Activated CD8-positive, alpha-beta T cell treated with anti-CD3 and anti-CD28 coated beads for 36 hours (primary cell): ENCODE data around the gene PLCB4. TPM values are rescaled to one million over a fixed set of nuclear protein-coding genes. Genes with fewer than 3 reads are reported as not detected.

ENCODE experiments used
- ATAC-seq: fragments of 200-7000 bp; cut with Tn5 transposase; one replicate; pipeline ENCODE4 v1.10.0; 2021; ENCODE audit warnings: mild to moderate bottlenecking, moderate library complexity
- CTCF ChIA-PET: fragments of 350-600 bp; sonication (Branson Sonifier 250); formaldehyde crosslinking; loops from one replicate; lab custom pipeline; 2021; ENCODE audit warnings: antibody characterized with exemption; lab: Charles Lee
- POLR2A ChIA-PET: fragments of 350-600 bp; sonication (Branson Sonifier 250); formaldehyde crosslinking; loops from one replicate; lab custom pipeline; 2021; ENCODE audit warnings: antibody characterized with exemption; lab: Charles Lee
- DNase-seq: peaks from one replicate; pipeline ENCODE4 v3.0.0-alpha.2; 2020
- H3K27ac Mint-ChIP-seq: one replicate; pipeline ENCODE4 v1.8.0; 2021; ENCODE audit warnings: mild to moderate bottlenecking, mixed read lengths
- H3K27me3 Mint-ChIP-seq: one replicate; pipeline ENCODE4 v1.8.0; 2021; ENCODE audit warnings: mixed read lengths
- H3K36me3 Mint-ChIP-seq: one replicate; pipeline ENCODE4 v1.8.0; 2021; ENCODE audit warnings: low read depth, mixed read lengths
- H3K4me1 Mint-ChIP-seq: one replicate; pipeline ENCODE4 v1.8.0; 2021; ENCODE audit warnings: low read depth, mixed read lengths
- H3K4me3 Mint-ChIP-seq: one replicate; pipeline ENCODE4 v1.8.0; 2021; ENCODE audit warnings: mild to moderate bottlenecking, moderate library complexity, mixed read lengths
- H3K9me3 Mint-ChIP-seq: one replicate; pipeline ENCODE4 v1.8.0; 2021; ENCODE audit warnings: mixed read lengths
- intact Hi-C: fragments of 100-400 bp; cut with micrococcal nuclease; formaldehyde crosslinking; loops from one replicate; pipeline ENCODE4 v1.10.0; 2022
- total RNA-seq, 2 experiments: library from RNA; stranded (reverse); gene quantifications; one replicate each; pipeline ENCODE4 v1.2.3, GENCODE V29; 2021
- TF ChIP-seq, protein P1 (sequence below): fragments of 200-600 bp; IDR thresholded peaks from one replicate; pipeline ENCODE4 v1.8.0; 2022; ENCODE audit warnings: antibody characterized with exemption, mild to moderate bottlenecking

The PLCB4 gene
- total RNA-seq, 2 experiments from 2014 or later: not detected

DNA sequence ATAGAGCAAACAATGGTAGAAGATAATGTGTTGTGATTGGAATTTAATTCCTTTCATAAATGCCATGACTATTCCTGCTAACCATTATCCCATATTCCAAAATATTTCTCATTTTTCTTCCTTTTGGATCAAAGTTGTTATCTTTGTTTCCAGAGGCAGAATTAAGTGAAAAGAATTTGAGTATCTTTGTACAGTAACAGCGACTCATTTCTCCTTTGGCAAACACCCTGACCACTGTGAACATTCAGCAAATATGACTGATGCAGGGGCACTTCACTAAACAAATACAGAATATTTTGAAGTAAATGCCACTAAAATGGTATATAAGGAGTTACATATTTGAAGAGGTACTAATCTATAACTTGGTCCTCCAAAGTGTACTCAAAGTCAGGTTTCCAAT, 340.5 kb downstream of the PLCB4 start:
- no peaks in the 10 kb centered on the region for H3K27me3 Mint-ChIP-seq
- intact Hi-C loops: loop anchor here (10.0 kb wide), 1 partner anchor 505 kb away; no protein-coding TSS in a partner anchor

DNA sequence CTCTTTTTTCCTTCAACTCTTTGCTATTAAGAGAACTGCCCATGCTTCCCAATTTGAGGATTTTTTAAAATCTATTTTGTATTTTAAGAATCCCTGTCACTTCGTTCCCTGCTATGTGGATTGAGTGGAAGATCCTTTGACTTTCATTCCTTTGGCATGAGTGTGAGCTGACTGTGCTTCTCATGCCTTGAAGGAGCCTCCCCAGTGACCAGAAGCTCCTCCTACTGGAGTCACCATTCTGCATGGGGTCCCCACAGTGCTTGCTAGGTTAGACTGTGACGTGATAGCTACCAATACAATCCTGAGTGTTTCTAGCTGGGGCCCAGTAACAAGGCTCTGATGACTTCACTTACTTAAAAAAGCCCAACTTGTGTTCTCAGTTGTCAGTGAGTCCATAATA, 341.1 kb downstream of the PLCB4 start:
- DNase-seq: no peak
- intact Hi-C loops: loop anchor here (10.0 kb wide), 1 partner anchor 505 kb away; no protein-coding TSS in a partner anchor
- Mint-ChIP-seq H3K9me3 (no peaks in the 10 kb centered on the region), H3K36me3 (no peaks in the 10 kb centered on the region), H3K4me1 (no peaks in the 10 kb centered on the region), H3K27ac (no peak overlapping the region), H3K27me3 (no peaks in the 10 kb centered on the region), H3K4me3 (no peak overlapping the region)
- POLR2A ChIA-PET: no interaction called here
- CTCF ChIA-PET: interaction anchor here (1.1 kb wide), 1 partner anchor 200 kb away, joined by 8 read pairs; no protein-coding TSS in a partner anchor
- ATAC-seq: no peak
- TF ChIP-seq, protein P1, sequence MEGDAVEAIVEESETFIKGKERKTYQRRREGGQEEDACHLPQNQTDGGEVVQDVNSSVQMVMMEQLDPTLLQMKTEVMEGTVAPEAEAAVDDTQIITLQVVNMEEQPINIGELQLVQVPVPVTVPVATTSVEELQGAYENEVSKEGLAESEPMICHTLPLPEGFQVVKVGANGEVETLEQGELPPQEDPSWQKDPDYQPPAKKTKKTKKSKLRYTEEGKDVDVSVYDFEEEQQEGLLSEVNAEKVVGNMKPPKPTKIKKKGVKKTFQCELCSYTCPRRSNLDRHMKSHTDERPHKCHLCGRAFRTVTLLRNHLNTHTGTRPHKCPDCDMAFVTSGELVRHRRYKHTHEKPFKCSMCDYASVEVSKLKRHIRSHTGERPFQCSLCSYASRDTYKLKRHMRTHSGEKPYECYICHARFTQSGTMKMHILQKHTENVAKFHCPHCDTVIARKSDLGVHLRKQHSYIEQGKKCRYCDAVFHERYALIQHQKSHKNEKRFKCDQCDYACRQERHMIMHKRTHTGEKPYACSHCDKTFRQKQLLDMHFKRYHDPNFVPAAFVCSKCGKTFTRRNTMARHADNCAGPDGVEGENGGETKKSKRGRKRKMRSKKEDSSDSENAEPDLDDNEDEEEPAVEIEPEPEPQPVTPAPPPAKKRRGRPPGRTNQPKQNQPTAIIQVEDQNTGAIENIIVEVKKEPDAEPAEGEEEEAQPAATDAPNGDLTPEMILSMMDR: no peak

More for the DNA sequence above, 340.5 kb downstream of the PLCB4 start:
- POLR2A ChIA-PET: no interaction called here
- H3K9me3 Mint-ChIP-seq: no peaks in the 10 kb centered on the region
- no peak overlapping the region for H3K27ac Mint-ChIP-seq
- no peaks in the 10 kb centered on the region for H3K4me1 Mint-ChIP-seq
- H3K36me3 Mint-ChIP-seq: no peaks in the 10 kb centered on the region
- H3K4me3 Mint-ChIP-seq: no peak overlapping the region
- TF ChIP-seq, protein P1: no peak
- CTCF ChIA-PET: interaction anchor here (1.1 to 4.0 kb wide), 9 partner anchors 10 to 227 kb away, joined by 3 to 106 read pairs (median 21); no protein-coding TSS in a partner anchor
- ATAC-seq: no peak
- no peak for DNase-seq

DNA sequence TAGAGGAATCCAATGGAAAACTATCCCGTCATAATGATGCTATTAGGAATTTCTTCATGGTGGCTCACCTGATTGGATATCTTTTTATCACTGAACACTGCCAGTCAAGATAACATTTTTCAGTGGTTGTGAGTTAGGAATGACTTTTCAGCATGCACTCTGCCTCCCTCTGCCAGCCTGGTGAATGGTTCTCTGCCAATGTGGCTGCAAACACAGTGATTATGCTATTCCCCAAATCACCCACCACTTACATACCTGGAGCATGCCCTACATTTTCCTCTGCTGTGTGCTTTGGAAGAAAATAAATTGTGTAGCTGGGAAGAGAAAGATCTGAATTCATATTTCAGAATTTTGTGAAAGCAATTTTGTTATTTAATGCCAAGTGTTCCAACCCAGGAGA, 342.9 kb downstream of the PLCB4 start:
- no peaks in the 10 kb centered on the region for H3K36me3 Mint-ChIP-seq
- no peak overlapping the region for H3K4me3 Mint-ChIP-seq
- ChIA-PET CTCF (no interaction called here), POLR2A (interaction anchor here (0.5 kb wide), 1 partner anchor 42 kb away, joined by 3 read pairs; no protein-coding TSS in a partner anchor)
- no peak overlapping the region for H3K27ac Mint-ChIP-seq
- H3K9me3 Mint-ChIP-seq: no peaks in the 10 kb centered on the region
- ATAC-seq (no peak), DNase-seq (no peak)
- H3K27me3 Mint-ChIP-seq: no peaks in the 10 kb centered on the region
- TF ChIP-seq, protein P1: no peak
- no peaks in the 10 kb centered on the region for H3K4me1 Mint-ChIP-seq
- intact Hi-C loops: no loop called here

DNA sequence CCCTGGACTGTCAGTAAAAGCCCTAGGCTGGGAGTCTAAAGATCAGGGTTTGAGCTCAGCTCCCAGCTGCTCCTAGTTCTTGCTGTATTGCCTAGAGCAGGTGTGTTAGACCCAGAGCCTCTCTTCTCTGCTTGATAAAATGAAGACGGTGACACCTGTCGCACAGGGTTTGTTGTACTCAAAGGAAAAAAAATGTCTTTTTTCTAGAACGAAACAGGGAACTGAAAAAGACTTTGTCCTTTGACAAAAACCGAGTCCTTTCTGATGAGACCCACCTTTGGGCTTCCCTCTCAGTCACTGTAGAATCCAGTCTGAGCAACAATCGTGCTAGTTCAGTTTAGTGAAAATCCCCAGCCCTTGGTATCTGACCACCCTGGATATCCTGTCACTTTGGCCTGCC, 343.4 kb downstream of the PLCB4 start:
- ATAC-seq (no peak), DNase-seq (no peak)
- CTCF ChIA-PET: interaction anchor here (1.7 kb wide), 1 partner anchor 198 kb away, joined by 5 read pairs; no protein-coding TSS in a partner anchor
- no peaks in the 10 kb centered on the region for H3K36me3 Mint-ChIP-seq
- H3K27me3 Mint-ChIP-seq: no peaks in the 10 kb centered on the region
- no peak overlapping the region for H3K27ac Mint-ChIP-seq
- TF ChIP-seq, protein P1: no peak
- no peaks in the 10 kb centered on the region for H3K9me3 Mint-ChIP-seq
- intact Hi-C loops: no loop called here
- POLR2A ChIA-PET: interaction anchor here (0.5 kb wide), 1 partner anchor 43 kb away, joined by 3 read pairs; no protein-coding TSS in a partner anchor
- H3K4me3 Mint-ChIP-seq: no peak overlapping the region
- H3K4me1 Mint-ChIP-seq: no peaks in the 10 kb centered on the region

DNA sequence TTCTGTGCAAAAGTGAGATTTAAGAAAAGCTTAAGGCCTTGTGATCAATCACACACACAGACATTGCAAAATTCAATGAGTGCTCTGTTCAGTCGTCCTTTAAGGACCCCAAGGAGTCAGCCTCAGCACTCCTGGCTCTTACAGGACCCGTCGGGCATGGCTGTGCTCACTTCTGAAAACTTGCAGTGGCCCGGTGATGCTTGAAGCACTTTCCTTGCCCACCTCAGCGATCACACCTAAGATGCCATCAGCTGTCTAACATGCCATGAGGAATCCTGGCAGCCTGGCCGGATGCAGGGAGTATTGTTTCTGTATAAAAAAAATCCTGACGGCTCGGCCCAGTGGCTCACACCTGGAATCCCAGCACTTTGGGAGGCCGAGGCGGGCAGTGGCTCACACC, 344.1 kb downstream of the PLCB4 start:
- ATAC-seq: no peak
- Mint-ChIP-seq H3K27ac (no peak overlapping the region), H3K27me3 (no peaks in the 10 kb centered on the region), H3K4me1 (no peaks in the 10 kb centered on the region), H3K9me3 (no peaks in the 10 kb centered on the region), H3K4me3 (no peak overlapping the region), H3K36me3 (no peaks in the 10 kb centered on the region)
- TF ChIP-seq, protein P1: no peak
- ChIA-PET POLR2A (no interaction called here), CTCF (interaction anchor here (1.7 kb wide), 1 partner anchor 197 kb away, joined by 5 read pairs; no protein-coding TSS in a partner anchor)
- no peak for DNase-seq
- intact Hi-C loops: no loop called here
